ENCODE results near the gene ZNF554.

The ZNF554 gene

DNA sequence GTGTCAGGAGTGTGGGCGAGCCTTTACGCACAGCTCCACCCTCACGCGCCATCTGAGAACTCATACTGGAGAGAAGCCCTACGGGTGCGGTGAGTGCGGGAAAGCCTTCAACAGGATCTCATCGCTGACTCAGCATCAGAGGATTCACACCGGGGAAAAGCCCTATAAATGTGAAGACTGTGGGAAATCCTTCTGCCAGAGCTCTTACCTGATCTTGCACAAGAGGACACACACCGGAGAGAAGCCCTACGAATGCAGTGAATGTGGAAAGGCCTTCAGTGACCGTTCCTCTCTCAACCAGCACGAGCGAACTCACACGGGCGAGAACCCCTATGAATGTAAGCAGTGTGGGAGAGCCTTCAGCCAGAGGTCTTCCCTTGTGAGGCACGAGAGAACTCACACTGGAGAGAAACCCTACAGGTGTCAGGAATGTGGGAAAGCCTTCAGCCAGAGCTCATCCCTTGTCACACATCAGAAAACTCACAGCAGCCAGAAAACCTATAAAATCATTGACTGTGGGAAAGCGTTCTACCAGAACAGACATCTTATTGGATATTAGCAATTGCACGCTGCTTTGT is 14.7 kb downstream of the ZNF554 start:
- DNase-seq: no peak

- no peak for DNase-seq
These were observed 17.8 kb downstream of the ZNF554 start for GRCh38 chr19:2837430-2837829.

DNA sequence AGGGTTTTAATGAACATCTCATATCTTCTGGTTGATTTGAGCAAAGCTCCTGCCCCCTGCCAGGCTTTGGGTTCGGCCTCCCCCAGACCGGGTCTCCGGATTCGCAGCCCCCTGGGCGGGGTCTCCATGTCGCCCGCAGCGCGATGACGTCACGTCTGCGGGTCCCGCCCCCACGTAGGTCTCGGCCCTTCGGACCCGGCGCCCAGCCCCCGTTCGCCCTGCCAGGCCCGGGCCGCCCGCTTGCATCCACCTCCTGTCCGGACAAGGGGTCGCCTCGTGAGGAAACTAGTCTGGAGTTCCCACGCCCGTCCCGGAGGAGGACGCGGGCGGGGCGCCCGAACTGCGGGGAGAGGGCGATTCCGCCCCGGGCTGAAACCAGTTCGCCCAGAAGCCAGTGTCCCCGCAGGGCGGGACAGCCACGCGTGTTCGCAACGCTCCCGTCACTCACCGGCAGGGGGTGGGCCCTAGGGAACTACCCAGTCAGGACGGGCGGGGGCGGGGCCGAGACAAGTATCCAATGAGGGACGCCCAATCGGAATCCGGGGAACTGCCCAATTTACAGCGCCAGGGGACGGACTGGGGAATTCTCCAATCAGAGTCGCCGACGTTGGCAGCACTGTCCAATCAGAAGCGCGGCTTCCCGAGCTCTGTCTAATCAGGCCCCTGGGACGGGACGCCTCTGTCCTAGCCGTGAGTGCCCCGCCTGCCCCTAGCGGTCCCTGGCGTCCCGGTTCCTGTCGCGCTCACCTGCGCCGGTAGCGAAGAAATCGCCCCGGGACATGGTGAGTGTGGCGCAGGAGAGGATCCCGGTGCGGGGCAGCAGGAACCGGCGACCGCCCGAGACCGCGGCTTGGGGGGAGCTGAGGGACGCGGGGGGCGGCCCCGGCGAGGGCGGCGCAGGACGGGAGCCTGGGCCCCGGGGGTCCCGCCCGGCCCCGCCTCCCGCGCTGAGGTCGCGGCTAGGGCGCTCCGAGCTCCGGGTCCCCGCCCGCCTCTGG is 21.4 kb downstream of the ZNF554 start, which contains the start of gene ZNF555:
Gene ZNF555, plus strand, starts transcription at position 682 of the 998 bp plus-strand sequence. Its CDS starts 98 bp downstream, at position 780.
- peak; percentile 99 for DNase-seq

DNA sequence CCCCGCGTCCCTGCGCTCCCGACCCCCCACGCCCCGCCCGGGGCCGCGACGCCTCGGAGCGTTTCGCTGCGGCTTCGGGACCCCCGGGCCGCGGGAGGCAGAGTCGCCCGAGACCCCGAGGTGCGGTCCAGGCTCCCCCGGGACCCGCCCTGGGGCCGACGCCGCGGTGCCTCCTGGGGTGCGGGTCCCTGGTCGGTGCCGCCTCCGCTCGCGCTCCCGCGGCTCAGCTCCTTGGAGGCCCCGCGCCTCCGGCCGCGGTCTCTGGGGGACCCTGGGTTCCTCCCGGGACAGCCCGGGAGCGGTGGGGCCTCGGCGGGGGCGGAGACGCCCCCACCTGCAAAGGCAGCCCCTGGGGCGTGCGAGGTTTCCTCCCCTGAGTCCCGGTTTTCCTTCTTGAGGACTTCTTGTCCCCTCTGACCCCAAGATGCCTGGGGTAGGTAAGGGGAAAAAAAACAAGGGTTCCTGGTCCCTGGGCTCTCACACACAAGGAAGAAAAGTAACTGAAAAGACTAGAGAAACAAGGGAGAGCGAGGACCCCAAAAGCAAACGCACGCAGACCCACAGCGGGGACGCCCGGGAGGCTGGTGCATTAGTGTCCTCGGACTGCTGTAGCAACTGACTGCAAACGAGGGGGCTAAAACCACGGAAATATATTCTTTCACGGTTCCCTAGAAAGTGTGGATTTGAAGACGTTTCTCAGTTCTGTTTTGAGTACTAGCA is 22.3 kb downstream of the ZNF554 start:
- DNase-seq: no peak

GRCh38 chr19:2845107-2845506 is 25.4 kb downstream of the ZNF554 start:
- no peak for DNase-seq

GRCh38 chr19:2846180-2846894 is 26.7 kb downstream of the ZNF554 start:
- DNase-seq: no peak

DNA sequence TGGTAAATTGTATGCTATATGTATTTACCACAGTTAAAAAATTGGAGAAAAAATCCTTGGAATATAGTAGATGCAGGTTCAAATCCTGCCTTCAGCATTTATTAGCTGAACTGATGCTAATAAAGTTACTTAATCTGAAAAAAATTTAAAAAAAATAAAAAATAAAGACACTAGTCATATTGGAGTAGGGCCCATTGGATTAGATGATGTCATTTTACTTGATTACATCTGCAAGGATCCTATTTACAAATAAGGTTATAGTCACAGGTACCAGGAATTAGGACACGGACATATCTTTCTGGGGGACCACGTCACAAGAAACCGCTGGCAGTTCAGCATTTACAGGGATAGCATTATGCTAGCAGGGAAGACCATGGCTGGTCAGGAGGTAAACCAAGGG is 27.8 kb downstream of the ZNF554 start:
- no peak for DNase-seq

DNA sequence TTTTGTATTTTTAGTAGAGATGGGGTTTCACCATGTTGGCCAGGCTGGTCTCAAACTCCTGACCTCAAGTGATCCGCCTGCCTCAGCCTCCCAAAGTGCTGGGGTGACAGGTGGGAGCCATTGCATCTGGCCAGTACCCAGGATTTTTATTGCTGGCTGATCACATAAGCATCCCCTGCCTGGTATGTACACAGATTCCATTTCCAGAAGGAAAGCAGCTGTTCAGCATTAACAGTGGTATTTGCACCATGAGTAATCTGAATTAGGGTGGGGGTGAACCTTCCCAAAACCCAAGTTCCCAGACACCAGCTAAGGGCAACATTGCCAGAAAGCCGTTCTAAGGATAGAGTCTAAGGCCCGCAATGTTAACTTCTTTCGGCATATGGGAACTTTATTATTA is 28.9 kb downstream of the ZNF554 start:
- DNase-seq: no peak

DNA sequence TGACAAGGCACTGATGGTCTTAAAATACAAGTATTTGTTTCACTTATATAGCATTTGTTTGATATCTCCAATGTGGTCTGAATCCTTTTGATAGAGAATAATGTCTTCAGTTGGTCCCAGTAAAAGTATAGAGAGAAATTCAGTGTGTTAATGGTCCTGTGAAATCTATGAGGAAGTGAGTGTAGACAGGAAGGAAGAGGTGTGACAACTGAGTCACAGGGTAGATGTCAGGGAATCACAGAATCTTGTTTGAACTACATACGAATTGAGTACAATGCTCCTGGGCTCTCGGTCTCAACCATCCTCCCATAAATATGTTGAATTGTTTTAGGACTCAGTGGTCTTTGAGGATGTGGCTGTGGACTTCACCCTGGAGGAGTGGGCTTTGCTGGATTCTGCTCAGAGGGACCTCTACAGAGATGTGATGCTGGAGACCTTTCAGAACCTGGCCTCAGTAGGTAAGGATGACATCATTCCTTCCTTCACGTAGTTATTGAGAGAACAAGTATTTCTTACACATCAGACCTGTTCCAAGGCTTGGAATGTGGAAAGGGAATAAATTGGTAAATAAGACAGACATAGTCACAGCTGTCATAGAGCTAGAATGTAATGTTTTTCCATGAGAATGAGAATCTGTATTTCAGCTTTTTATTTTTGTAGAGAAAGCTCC is 30.7 kb downstream of the ZNF554 start:
- DNase-seq: no peak

DNA sequence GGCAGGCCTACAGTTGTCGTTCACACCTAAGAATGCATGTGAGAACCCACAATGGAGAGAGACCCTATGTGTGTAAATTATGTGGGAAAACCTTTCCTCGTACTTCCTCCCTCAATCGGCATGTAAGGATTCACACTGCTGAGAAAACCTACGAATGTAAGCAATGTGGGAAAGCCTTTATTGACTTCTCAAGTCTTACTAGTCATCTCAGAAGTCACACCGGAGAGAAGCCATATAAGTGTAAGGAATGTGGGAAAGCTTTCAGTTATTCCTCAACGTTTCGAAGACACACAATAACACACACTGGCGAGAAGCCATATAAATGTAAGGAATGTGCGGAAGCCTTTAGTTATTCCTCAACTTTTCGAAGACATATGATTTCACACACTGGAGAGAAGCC is 32.9 kb downstream of the ZNF554 start:
- DNase-seq: no peak

DNA sequence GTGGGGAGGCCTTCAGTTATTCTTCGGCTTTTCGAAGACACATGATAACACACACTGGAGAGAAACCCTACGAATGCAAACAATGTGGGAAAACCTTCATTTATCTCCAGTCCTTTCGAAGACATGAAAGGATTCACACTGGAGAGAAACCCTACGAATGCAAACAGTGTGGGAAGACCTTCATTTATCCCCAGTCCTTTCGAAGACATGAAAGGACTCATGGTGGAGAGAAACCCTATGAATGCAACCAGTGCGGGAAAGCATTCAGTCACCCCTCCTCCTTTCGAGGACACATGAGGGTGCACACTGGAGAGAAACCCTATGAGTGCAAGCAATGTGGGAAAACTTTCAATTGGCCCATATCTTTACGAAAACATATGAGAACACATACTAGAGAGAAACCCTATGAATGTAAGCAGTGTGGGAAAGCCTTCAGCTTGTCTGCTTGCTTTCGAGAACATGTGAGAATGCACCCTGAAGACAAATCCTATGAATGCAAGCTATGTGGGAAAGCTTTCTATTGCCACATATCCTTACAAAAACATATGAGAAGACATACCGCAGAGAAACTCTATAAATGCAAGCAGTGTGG is 33.4 kb downstream of the ZNF554 start:
- DNase-seq: no peak

GRCh38 chr19:2854849-2855248 is 35.2 kb downstream of the ZNF554 start:
- no peak for DNase-seq

DNA sequence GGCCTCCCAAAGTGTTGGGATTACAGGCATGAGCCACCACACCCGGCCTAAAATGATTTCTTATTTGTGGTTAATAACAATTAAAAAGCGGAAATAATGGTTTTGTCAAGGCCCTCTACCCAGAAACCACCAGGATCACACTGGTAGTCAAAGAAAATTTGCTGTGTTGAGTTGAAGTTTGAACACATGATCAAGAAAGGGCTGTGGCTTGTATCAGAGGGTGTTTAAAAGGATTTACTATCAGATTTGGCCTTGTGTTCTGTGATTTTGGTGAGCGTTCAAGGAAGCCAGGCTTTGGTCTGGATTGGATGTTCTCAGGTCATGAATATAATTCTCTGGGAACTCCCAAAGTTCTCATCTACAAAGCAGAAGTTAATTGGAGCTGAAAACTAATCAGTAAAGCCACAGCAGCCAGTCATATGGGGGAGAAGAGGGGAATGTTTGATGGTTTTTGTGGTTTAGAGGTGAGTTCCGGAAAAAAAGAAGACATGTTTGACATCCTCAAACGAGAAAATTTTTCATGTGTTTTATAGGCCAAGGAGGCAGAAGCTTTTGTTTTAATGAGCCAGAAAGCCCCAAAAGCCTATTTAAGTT is 36.9 kb downstream of the ZNF554 start:
- no peak for DNase-seq

DNA sequence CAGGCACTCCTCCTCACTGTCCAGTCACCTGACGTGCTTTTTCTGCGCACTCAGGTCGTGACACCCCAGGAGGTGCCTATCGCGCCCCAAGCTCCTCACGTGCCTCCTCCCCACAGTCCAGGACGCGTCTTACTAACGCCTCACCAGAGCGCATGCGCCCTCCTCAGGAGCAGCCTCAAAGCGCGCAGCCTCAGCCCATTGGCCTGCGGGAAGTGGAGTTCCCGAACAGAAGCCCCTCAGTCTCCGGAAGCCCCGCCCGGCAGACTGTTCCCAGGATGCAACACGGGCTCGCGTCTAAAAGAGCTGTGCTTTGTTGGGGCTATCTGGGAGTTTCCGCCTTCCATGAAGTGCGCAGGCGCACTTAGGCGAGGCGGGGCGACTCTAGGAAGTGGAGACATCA is 39.2 kb downstream of the ZNF554 start:
- no peak for DNase-seq

DNA sequence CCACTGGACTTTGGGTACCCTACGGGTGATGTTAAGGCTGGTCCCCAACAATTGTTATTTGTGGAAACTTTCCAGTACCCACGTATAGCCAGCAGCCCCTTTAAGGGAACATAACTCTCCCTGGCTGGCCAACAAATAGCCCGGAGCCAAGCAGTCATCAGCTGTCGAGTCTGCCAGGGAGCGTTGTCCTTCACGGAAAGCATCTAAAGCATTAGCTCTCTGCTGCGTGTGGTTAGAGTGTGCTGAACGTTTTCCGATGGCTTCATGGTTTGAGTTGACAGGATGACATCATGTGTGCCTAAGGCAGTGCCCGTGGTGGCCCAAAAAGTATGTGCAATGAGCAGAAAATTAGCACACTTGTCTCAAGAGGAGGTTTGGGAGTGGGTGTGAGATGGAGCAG is 44.1 kb downstream of the ZNF554 start:
- no peak for DNase-seq

DNA sequence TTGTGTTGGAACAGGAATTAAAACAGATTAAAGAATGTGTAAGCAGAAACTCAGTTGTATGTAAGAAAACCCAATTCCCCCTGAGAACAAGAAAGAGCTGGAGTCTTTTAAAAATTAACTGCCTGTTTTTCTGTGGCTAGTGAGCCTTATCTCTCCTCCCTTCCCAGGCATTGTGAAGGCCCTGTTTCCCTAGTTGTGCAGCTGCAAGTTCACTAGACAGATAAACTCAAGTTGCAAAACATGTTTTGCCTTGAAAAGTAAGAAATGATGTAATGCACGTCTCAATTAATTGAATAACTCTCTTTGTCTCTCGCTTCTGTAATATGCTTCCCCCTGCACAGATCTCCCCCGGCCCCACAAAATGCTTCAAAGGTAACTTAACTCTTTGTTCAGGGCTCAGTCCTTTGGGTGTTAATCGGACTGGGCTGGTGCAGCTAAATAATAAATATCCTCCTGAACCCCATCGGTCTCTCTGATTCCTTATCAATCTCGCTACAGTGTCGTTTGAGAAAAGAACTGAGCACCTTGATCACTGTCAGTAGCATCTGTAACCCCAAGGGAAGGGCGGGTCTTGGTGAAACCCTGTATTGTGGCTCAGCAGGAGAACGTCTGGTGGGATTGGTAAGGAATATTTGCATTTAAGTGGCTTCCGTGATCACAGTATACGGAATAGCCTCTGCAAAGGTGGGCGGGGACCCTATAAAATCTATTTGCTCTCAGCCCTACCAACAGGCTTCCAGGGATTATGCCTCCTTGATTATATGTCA is 45.8 kb downstream of the ZNF554 start:
- no peak for DNase-seq

GRCh38 chr19:2866495-2867024 is 46.9 kb downstream of the ZNF554 start:
- DNase-seq: no peak

DNA sequence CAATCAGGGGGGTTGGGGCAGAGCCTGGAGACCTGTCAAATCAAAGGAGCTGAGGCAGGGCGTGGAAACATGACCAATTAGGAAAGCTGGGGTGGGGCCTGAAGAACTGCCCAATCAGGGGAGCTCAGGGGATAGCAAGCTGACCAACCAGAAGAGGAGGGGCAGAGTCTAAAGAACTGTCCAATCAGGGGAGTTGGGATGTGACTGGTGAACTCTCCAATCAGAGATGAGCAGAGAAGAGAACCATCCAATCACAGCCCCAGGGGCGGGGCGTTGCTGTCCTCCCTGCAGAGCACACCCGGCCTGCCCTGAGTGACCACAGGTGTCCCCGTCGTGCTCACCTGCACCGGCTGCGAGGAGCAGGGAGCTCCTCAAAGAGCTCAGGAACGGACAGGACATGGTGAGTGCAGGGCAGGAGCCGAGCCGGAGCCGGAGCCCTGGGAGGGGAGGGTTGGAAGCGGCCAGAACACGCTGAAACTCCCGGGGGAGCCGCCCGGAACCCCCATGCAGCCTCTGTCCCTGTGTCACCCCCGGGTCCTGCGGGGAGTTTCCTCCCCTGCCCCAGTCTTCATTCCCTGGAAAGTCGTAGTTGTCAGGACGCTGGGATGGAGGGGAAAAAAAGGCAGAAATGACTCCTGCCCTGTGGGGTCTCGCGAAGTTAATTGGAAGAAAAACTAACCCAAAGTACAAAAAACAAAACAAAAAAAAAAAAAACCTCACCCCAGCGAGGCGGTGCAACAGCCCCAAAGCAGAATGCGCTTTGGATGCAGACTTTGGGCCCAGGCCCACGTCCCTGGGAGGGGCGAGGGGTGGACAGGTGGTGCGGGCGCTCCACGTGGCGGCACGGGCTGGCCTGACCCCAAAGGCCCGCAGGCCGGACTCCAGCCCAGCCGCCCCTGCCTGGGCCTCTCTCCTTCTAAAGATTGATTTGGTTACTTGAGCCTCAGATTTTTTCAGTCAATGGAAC is 47.6 kb downstream of the ZNF554 start, which contains the start of gene ZNF556:
Gene ZNF556, plus strand, starts transcription at position 311 of the 967 bp plus-strand sequence. Its CDS starts 87 bp downstream, at position 398.
- DNase-seq: no peak

GRCh38 chr19:2869618-2870017 is 50.0 kb downstream of the ZNF554 start:
- DNase-seq: no peak

Data from effector CD4-positive, alpha-beta T cell (primary cell).